PC-9 (cell line): ENCODE measurements around the gene IFNLR1. TPM values are rescaled to one million over a fixed set of nuclear protein-coding genes. Genes with fewer than 3 reads are reported as not detected.
"Not testable (repeated sequence)": the region's sequence is repeated elsewhere in the genome, so short reads cannot be mapped to it uniquely, and the experiment has no call there.

Experiments used
- BruUV-seq: library from RNA; stranded (reverse); fragments of 400-500 nt; replicated peaks from 2 replicates; lab custom pipeline; 2021; lab: Mats Ljungman, UMichigan
- CTCF ChIA-PET: fragments of 300-600 bp; sonication (Branson Sonifier 250); formaldehyde crosslinking; loops from one replicate; lab custom pipeline; 2022; ENCODE audit warnings: antibody characterized with exemption; lab: Charles Lee
- POLR2A ChIA-PET: fragments of 300-600 bp; sonication (Branson Sonifier 250); formaldehyde crosslinking; loops from one replicate; lab custom pipeline; 2022; ENCODE audit warnings: antibody characterized with exemption; ENCODE audit not compliant: unreplicated experiment; lab: Charles Lee
- DNase-seq, 2 experiments: peaks; one replicate each; pipeline versions ENCODE4 v3.0.0 to v3.0.0-alpha.2; 2015 to 2022; ENCODE audit warnings: mixed read lengths in 1 of 2
- H2AFZ ChIP-seq: fragments of 200-600 bp; sonication (generic); 2 replicates; pipeline ENCODE4 v1.8.1; 2017; ENCODE audit warnings: antibody characterized with exemption
- H3F3A ChIP-seq: fragments of 200-600 bp; sonication (generic); 2 replicates; pipeline ENCODE4 v1.8.1; 2017; ENCODE audit warnings: antibody characterized with exemption, mild to moderate bottlenecking, low read depth; ENCODE audit not compliant: insufficient read depth
- H3K27ac ChIP-seq: fragments of 200-600 bp; sonication (generic); 2 replicates; pipeline ENCODE4 v1.6.1; 2016; ENCODE audit warnings: mixed run types
- H3K27me3 ChIP-seq: fragments of 200-600 bp; sonication (generic); 2 replicates; pipeline ENCODE4 v1.6.1; 2016; ENCODE audit warnings: low read depth, mixed run types; ENCODE audit not compliant: insufficient read depth
- H3K36me3 ChIP-seq: fragments of 200-600 bp; sonication (generic); 2 replicates; pipeline ENCODE4 v1.6.1; 2016; ENCODE audit warnings: low read depth, mixed run types
- H3K4me1 ChIP-seq: fragments of 200-600 bp; sonication (generic); replicated peaks from 2 replicates; pipeline ENCODE4 v1.6.1; 2016; ENCODE audit warnings: mixed run types; ENCODE audit not compliant: insufficient read depth
- H3K4me2 ChIP-seq: fragments of 200-600 bp; sonication (generic); 2 replicates; pipeline ENCODE4 v1.6.1; 2017; ENCODE audit warnings: mixed run types
- H3K4me3 ChIP-seq: fragments of 200-600 bp; sonication (generic); 2 replicates; pipeline ENCODE4 v1.6.1; 2016; ENCODE audit warnings: mixed run types
- H3K79me2 ChIP-seq: fragments of 200-600 bp; sonication (generic); 2 replicates; pipeline ENCODE4 v1.6.1; 2017; ENCODE audit warnings: low read depth, mixed run types
- H3K9me2 ChIP-seq: fragments of 200-600 bp; sonication (generic); 2 replicates; pipeline ENCODE4 v1.8.1; 2017; ENCODE audit warnings: mild to moderate bottlenecking; ENCODE audit not compliant: insufficient read depth
- H3K9me3 ChIP-seq: fragments of 200-600 bp; sonication (generic); 2 replicates; pipeline ENCODE4 v1.8.1; 2016; ENCODE audit warnings: low read depth; ENCODE audit not compliant: insufficient read depth
- H4K20me1 ChIP-seq: fragments of 200-600 bp; sonication (generic); 2 replicates; pipeline ENCODE4 v1.8.1; 2017; ENCODE audit not compliant: insufficient read depth
- EZH2 ChIP-seq: fragments of 200-600 bp; sonication (generic); IDR thresholded peaks from 2 replicates; pipeline ENCODE4 v1.8.0; 2017; ENCODE audit warnings: antibody characterized with exemption, low read depth
- intact Hi-C: fragments of 100-400 bp; cut with micrococcal nuclease; formaldehyde crosslinking; loops from one replicate; pipeline ENCODE4 v1.10.0; 2022; ENCODE audit not compliant: unreplicated experiment
- total RNA-seq: library from RNA; stranded (reverse); gene quantifications from 2 replicates; pipeline ENCODE4 v1.2.3, GENCODE V29; 2021
- TF ChIP-seq, protein P1 (sequence below): fragments of 200-600 bp; sonication (generic); conservative IDR thresholded peaks from 2 replicates; pipeline ENCODE4 v1.6.1; 2017; ENCODE audit warnings: mixed run types, antibody characterized with exemption, mild to moderate bottlenecking, moderate library complexity

The IFNLR1 gene
- total RNA-seq, 1 experiment from 2014 or later, result 5.5 TPM

DNA sequence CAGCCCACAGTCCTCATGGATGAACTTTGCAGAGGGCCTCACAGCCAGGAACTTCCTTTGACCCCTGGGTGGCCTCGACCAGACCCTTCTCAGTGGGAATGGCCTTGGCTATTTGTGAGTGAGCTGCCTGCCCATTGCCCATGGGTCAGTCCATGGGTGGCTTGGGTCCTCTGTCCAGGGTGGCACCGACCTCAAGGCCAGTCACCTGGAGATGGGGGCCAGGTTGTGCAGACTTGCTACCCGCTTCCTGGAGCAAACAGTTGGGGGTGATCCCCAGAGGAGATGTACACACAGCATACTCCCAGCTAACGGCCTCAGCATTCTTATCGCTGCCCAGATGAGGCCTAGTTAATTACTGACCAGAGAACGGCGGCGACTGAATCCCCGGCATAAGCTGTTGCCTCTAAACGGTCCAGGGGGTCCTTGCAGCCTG lies 23.1 kb upstream of the IFNLR1 start:
- no peaks in the 10 kb centered on the region for H3K4me1 ChIP-seq
- no peak overlapping the region for H3K27ac ChIP-seq
- intact Hi-C loops, result no loop called here
- H3K9me2 ChIP-seq, result no peaks in the 10 kb centered on the region
- H3K79me2 ChIP-seq, result no peaks in the 10 kb centered on the region
- ChIA-PET CTCF (no interaction called here), POLR2A (no interaction called here)
- no TSS peak for BruUV-seq
- TF ChIP-seq EZH2, result no peak
- TF ChIP-seq, protein P1, sequence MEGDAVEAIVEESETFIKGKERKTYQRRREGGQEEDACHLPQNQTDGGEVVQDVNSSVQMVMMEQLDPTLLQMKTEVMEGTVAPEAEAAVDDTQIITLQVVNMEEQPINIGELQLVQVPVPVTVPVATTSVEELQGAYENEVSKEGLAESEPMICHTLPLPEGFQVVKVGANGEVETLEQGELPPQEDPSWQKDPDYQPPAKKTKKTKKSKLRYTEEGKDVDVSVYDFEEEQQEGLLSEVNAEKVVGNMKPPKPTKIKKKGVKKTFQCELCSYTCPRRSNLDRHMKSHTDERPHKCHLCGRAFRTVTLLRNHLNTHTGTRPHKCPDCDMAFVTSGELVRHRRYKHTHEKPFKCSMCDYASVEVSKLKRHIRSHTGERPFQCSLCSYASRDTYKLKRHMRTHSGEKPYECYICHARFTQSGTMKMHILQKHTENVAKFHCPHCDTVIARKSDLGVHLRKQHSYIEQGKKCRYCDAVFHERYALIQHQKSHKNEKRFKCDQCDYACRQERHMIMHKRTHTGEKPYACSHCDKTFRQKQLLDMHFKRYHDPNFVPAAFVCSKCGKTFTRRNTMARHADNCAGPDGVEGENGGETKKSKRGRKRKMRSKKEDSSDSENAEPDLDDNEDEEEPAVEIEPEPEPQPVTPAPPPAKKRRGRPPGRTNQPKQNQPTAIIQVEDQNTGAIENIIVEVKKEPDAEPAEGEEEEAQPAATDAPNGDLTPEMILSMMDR, result no peak
- H2AFZ ChIP-seq, result no peak overlapping the region
- no peaks in the 10 kb centered on the region for H4K20me1 ChIP-seq
- H3K4me2 ChIP-seq, result no peak overlapping the region
- H3F3A ChIP-seq, result no peaks in the 10 kb centered on the region; the same call in 1 of the 2 replicates
- H3K27me3 ChIP-seq, result no peaks in the 10 kb centered on the region
- no peak for DNase-seq
- no peaks in the 10 kb centered on the region for H3K36me3 ChIP-seq
- no peak overlapping the region for H3K4me3 ChIP-seq
- H3K9me3 ChIP-seq, result no peaks in the 10 kb centered on the region

DNA sequence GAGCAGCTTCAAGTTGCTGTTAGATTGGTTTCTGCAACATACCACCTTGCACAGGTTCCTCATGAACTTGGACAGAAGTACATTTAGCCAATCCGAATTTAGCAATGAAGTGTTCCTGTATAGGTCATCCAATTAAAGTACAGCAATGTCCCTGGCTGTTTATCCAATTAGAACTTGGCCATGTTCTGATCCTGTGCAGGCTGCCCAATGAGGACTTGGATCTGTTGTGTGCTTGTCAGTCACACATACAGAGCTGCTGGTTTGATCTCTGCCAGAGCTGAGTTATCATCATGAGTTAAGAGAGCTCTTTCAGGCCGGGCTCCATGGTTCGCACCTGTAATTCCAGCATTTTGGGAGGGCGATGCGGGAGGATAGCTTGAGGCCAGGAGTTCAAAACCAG lies 22.0 kb upstream of the IFNLR1 start:
- intact Hi-C loops, result loop anchor here (10.0 kb wide), 1 partner anchor 626 kb away; no protein-coding TSS in a partner anchor
- Histone ChIP-seq H4K20me1 (no peaks in the 10 kb centered on the region), H3K79me2 (no peaks in the 10 kb centered on the region), H3K4me3 (no peak overlapping the region), H3K27me3 (no peaks in the 10 kb centered on the region), H3K36me3 (no peaks in the 10 kb centered on the region), H3K9me3 (no peaks in the 10 kb centered on the region), H3F3A (peaks cover 1% of the 10 kb centered on the region), H3K4me2 (no peak overlapping the region), H3K4me1 (peaks cover 3% of the 10 kb centered on the region), H3K9me2 (no peaks in the 10 kb centered on the region), H3K27ac (no peak overlapping the region), H2AFZ (no peak overlapping the region)
- TF ChIP-seq, protein P1, result no peak
- no peak for TF ChIP-seq EZH2
- no peak for DNase-seq
- ChIA-PET CTCF (interaction anchor here (0.5 to 0.7 kb wide), 2 partner anchors 60 to 77 kb away, joined by 5 to 15 read pairs; no protein-coding TSS in a partner anchor), POLR2A (no interaction called here)
- BruUV-seq, result no TSS peak

GRCh38 chr1:24207709-24208108 lies 20.6 kb upstream of the IFNLR1 start:
- Histone ChIP-seq H3K4me1 (peaks cover 17% of the 10 kb centered on the region), H3K4me3 (no peak overlapping the region), H2AFZ (no peak overlapping the region), H3F3A (peaks cover 13% of the 10 kb centered on the region), H3K36me3 (no peaks in the 10 kb centered on the region), H3K9me2 (no peaks in the 10 kb centered on the region), H3K27ac (no peak overlapping the region), H3K79me2 (no peaks in the 10 kb centered on the region), H3K4me2 (no peak overlapping the region), H3K9me3 (no peaks in the 10 kb centered on the region), H4K20me1 (no peaks in the 10 kb centered on the region), H3K27me3 (no peaks in the 10 kb centered on the region)
- POLR2A ChIA-PET, result no interaction called here
- DNase-seq, result no peak
- intact Hi-C loops, result loop anchor here (10.0 kb wide), 1 partner anchor 627 kb away; no protein-coding TSS in a partner anchor
- CTCF ChIA-PET, result no interaction called here
- TF ChIP-seq EZH2, result no peak
- TF ChIP-seq, protein P1, result no peak
- BruUV-seq, result no TSS peak

DNA sequence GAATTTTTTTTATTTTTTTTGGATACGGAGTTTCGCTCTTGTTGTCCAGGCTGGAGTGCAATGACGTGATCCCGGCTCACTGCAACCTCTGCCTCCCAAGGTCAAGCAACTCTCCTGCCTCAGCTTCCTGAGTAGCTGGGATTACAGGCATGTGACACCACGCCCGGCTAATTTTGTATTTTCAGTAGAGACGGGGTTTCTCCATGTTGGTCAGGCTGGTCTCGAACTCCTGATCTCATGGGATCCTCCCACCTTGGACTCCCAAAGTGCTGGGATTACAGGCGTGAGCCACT lies 20.3 kb upstream of the IFNLR1 start:
- H3K27me3 ChIP-seq, H3K4me3 ChIP-seq, CTCF ChIA-PET, BruUV-seq, H3K9me2 ChIP-seq, DNase-seq, H3K9me3 ChIP-seq, H3K79me2 ChIP-seq, H3K27ac ChIP-seq, H3K36me3 ChIP-seq, H2AFZ ChIP-seq, POLR2A ChIA-PET, H3K4me2 ChIP-seq, H4K20me1 ChIP-seq: not testable (repeated sequence)
- peaks cover 21% of the 10 kb centered on the region for H3K4me1 ChIP-seq
- intact Hi-C loops, result loop anchor here (10.0 kb wide), 1 partner anchor 627 kb away; no protein-coding TSS in a partner anchor
- H3F3A ChIP-seq, result peaks cover 17% of the 10 kb centered on the region
